NCI-H2196 (cell line): ENCODE data around the gene AMOTL2.

ENCODE experiments used
- DNase-seq: peaks from one replicate; lab custom pipeline; 2025; ENCODE audit not compliant: unreplicated experiment; lab: John Stamatoyannopoulos, UW

AMOTL2 gene

DNA sequence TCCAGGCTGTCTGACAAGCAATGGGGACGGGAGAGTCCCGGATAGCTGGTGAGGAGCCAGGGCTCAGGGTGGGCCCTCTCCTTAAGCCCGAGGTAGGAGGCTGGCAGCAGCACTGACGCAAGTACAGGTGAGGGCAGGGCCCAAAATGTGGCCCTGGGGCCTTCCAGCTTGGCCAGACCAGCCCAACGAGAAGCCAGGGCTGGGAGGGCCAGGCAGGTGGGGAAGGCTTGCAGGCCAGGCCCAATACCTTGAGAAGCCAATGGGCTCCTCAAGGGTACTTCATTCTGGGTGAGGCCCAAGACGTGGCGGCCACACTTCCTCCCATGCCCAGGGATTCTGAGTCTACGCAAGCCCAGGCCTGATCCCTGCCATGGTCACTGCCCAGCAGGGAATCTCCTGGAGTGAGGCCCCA is 37.2 kb downstream of the AMOTL2 start:
- no peak for DNase-seq

DNA sequence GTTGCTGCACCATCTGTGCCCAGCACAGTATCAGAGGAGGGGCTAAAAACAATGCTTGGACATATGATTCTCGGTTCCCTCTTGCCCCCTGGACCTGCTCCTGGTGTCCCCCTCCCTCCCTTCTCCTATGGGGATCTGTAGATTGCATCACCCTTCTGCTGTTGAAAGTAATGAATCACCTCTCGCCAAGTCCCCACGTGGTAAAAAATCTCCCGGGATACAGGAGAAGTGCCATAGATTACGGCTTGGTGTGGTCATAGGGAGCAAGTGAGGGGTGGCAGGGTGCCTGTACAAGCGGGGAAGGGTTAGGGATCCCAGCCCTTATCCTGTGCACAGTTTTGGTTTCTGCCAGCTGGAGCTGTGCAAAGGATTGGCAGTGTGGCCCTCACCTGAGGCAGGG is 37.7 kb downstream of the AMOTL2 start:
- DNase-seq: no peak

DNA sequence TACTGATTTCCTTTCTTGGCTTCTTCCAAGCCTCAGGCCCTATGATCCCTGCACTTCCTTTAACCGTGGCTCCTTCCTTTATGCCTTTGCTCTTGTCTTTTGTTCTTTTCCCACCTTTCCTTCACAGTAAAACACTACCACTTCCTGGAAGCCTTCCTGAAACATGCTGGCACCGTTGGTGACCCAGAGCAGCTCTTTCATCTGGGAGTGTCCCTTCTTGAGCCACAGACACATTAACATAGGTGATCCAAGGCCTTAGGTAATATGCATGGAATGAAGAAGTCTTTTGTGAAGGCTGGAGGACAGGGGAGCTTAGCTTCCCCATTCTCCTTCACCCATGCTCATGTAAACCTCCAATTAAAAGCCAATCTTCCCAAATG is 39.4 kb downstream of the AMOTL2 start:
- no peak for DNase-seq

DNA sequence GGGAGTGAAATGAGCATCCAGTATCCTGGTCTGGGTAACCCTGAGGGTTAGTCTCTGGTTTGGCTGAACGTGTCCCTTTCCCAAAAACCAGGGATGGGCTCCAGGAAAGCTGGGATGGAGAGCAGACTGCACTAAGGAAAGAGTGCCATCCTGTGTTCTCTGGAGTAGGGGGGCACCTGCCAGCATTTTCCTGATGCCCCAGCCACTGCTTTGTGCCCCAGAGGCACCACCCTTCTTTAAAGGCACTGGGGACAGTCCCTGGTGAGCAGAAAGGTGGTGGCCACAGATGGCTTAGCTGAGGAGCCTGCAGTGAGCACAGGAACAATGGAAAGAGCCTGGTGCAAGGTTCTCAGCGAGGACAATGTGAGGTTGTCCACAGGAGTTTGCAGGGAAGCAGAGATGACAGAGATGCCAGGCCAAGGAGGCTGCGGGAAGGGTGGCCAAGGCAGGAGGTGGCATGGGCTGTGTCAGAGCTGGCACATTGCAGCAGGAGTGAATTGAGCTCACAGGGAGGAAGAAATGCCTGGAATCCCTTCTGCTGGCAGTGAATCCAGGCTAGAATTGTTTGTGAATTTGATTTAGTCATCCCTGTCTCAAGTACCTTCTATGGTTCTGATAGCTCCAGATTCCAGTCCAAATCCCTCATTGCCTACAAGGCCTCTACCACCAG is 39.9 kb downstream of the AMOTL2 start:
- DNase-seq: peak; percentile 23

DNA sequence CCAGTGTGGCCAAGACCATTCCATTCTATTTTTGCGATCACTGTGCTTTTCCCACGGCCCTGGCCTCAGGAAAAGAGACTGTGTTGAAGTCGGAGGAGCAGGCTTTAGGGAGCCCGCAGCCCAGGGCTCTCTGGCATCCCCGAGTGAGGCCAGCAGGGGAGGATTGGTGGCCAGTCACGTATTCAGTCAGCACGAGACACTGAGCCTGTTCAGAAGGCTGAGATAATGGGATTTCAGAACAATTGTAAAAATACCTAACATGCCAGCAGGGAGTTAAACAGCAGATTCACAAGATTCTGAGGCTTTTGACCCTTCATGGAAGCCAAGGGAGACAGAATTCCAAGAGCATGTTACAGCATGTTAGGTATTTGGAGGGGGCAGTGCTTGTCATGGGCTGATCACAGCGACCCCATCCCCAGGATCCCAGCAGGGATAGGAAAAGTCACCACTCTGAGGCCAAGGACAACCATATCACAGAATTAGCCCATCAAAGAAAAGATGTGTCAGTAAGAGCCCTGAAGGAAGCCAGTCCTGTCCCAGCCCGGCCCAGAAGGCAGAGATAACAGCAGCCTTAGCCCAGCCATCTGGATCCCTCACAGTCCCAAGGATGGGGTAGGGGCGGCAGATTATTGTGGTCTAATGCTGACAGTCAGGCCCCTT is 40.6 kb downstream of the AMOTL2 start:
- DNase-seq: no peak

DNA sequence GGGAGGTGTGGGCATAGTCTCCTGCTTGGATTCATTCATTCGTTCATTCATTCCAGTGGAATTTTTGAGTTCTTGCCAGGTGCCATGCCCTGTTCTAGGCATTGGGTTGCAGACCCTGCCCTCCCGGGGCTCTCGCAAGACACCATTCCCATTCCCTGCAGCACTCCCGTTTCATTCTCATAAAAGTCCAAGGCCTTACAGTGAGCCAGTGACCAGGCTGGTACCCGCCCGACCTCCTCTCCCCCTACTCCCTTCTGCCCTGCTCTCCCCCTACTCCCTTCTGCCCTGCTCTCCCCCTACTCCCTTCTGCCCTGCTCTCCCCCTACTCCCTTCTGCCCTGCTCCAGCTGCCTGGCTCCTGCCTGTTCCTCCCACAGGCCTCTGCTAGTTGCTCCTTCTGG is 41.9 kb downstream of the AMOTL2 start:
- no peak for DNase-seq

DNA sequence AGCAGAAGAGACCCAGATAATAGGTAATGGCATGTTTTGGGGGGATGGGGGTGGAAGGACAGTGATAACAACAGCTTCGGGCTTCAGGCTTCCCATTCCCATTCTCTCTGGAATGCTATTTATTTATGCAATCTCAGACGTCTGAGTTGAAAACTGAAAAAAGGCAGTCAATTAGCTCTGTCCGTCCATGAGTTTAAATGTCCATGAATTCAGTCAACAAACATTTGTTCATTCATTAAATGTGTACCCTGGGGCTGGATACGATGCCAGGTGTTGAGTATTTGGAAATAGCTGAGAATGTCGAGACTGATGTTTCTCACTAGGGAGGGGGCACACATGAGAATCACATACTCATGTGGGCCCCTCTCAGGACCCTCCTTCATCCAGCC is 42.4 kb downstream of the AMOTL2 start:
- DNase-seq: no peak

DNA sequence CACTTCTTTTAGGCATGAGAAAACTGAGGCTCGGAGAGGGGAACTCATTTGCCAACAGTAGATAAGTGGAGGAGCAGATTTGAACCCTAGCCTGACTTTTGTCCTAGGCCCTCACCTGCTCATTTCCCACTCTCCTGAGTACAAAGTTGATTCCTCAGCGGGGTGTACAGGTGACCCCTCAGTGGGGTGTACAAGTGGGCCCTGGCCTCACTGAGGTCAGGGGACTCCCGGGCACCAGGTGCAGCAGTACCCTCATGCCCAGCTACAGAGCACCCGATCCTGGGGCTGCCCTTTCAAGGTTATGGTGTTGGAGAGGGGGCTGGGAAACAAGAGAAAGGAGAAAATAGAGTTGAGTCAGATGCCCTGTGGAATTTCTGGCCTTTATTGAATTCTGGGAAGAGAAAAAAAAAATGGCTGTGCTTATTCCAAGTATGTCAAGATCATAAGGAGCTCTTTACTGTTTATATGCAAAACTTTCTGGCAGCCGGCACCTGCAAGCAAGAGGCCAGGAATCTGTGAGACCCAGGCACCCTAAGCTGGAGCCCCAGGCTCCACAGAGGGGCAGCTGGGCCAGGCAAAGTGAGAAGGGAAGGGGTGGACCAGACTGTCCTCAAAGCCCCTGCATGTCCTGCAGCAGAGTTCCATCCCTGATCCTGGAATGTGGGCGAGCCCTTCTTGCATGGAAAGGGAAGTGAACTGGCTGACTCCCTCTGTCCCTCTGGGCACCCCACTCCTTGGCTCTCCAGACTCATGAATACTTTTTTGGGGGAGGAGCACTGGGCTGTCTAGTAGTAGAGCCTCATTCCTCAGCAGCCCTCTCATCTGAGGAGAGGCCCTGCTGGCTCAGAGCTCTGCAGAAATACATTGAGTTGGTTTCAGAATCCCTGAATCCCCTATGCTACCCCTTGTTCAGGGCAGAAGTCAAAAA is 43.1 kb downstream of the AMOTL2 start:
- DNase-seq: no peak

DNA sequence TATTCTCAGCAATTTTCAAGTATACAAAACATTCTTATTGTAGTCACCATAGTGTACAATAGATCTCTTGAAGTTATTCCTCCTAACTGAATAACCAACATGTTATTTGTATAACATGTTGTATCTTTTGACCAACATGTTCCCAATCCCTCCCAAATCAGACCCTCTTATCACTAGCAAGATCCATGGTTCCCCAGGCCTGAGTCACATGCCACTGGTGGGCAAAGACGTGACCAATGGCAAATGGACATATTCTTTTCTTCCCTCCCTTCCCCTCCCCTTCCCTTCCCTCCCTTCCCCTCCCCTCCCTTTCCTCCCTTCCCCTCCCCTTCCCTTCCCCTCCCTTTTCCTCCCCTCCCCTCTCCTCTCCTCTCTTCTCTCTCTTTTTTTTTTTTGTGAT is 45.4 kb downstream of the AMOTL2 start:
- no peak for DNase-seq

DNA sequence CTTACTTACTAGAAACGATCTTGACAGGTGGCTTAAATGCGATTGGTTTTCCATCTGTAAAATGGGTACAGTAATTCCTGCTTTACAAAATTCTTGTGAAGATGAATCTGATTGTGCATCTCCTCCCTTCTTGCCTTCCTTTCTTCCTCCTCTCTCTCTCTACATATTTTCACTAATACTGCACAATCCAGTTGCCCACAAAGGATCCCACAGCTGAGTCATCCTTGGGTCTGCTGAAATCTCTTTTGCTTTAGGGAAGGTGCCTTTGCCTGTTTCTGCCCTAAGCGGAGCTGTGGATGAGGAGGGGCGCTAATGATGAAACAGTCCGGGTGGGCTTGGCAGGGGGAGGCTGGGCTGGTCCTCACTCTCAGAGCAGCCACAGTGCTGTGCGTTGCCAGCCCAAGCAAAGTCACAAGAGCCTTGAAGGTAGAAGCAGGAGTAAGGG is 46.1 kb downstream of the AMOTL2 start:
- no peak for DNase-seq

DNA sequence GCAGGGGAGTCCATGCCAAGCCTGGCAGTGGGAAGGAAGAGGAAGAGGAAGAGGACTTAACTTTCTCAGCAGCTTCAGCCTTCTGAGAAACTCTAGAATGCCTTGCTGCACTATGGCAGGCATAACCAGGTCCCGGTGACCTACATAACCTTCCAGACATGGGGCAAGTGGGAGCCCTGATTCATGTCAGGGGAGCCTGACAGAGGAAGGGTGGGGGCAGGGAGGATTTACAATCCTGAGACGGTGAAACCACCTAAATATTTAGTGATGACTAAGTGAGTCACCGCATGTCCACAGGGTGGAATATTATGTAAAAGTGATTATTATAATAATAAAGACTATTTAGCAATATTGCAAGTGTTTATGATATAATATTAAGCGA is 46.7 kb downstream of the AMOTL2 start:
- no peak for DNase-seq

DNA sequence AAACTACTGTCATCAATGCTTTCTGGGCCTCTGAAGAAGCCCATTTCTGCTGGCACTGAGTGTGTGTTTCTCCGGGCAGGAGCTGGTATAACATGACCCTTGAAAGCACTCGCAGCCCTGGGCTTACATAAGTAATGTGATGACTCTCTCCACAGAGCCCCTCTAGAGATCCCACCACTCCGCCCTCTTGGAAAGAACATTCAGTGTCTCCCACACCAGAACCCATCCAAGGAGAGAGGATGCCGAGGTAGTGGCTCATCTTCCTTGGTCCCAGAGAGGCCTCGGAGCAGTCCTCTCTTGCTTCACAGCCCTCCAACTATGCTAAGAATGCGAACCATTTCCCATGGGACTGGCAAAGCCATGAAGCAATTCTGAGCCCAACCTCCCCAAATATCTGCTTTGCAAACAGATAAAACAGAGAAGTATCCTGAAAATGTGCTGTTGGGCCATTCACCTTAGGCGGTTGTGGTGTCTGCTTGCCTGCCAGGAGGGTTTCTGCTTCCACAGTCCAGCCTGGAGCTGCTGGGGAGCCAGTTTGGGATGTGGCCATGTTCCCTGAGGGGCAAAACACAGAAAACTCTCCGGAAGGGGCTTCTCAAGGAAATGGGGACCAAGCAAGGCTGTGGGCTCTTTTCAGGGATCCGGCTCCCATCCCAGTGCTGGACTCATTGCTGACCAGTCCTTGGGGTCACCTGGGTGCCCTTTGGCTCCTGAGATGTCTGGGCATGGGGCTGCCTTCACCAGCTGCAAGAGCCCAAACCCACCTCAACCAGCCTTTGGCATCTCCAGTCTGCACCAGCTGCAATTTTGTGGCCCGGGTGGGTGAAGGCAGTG is 47.3 kb downstream of the AMOTL2 start:
- DNase-seq: peak; percentile 26

DNA sequence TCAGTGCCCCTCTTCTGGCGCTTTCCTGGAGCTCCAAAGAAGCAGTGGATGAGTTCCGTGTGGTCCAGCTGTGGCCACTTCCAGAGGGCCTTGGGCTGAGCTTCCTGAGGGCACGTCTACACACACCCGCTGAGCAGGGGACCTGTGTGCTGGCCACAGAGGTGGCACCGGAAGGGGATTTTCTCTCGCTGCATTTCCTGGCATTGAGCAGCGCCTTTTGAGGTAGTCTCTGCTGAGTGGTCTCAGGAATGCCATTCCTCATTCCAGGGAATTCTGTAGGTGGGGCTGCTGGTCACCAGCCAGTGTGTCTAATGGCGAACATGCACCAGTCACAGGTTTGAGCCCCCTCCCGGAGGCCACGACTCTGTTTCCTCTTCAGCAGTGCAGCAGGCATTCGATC is 48.1 kb downstream of the AMOTL2 start:
- no peak for DNase-seq

DNA sequence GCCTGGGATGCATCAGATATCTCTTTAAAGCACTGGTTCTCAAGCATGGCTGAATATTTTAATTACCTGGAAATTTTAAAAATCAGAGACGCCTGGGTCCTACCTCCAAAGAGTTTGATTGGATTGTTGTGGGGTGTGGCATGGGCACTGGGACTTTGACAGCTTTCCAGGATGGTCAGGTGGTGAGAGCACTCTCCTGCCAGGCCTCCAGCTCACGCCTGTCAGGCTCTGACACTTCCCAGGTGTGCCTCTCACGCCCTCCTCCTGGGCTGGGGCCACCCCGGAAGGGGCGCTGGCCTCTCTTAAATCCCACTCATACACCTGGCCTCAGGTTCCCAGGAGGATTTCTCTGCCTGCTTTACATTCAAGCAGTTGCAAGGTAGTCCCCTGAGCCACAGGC is 48.5 kb downstream of the AMOTL2 start:
- DNase-seq: no peak

DNA sequence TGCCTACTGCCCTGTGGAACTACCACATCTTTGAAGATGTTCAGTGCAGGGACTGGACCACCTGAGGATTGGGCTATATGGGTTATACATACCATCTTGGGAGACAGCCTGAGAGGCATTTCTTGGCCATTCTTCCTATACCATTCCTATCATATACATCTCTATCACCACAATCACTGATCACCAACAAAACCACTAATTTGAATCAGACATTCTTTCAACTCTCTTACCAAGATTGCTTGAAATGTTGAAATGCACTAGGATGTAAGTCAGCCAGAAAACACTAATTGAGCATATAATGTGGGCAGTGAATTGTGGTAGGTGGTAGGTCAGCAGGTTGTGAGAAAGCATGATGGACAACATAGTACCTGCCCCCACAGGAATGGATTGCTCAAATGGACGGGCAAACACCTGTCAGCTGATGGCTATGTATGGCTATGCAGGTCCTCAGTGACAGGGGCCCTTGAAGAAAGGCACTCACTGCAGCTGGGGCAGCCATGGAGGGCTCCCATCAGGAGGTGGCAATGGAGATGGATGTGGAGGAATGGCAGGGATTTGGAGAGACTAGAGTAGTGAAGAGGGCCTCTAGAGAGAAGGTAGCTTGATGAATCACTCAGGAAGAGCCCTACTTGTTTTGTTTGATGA is 49.1 kb downstream of the AMOTL2 start:
- no peak for DNase-seq

DNA sequence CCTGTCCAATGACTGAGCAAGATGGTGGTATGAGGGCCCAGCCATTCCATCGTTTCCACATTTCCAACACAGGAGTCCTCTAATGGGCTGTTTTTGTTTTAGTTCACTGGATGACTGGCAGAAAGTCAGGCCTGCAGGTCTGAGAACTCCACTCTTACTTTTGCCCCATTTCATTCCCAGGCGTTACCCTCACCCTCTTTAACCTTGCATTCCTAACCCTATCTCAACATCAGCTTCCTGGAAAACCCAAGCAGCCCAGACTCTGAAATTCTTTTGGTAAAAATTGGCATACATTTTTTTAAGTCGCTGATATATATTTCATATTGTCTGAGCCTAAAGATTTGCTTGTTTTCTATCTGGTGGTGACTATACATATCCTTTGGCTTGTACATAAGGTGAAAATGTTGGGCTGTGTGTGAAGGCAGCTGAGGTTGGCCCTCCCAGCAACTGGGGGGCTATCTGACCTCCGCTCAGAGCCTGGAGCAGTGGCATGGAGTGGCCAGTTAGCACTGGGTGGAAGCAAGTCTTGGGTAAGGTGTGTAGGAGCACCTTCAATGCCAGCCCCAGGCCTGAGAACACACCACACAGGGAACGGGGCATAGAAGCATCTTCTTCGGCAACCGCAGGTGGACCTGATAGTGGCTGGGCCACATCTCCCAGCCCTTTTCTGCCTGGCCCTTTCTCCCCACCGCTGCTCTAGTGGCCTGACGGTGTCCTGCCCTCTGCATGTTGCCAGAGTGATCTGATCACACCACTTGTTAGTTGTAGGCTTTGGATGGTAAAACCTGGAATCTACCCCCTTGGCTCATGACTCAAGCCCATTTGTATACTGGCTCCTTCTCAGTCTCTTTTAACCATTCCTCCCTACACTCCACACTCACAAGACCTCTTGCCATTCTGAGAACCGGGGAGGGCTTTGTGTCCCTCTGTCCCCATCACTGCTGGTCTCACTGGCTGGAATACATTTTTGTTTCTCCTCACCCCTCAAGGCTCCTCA is 50.0 kb downstream of the AMOTL2 start:
- DNase-seq: no peak

DNA sequence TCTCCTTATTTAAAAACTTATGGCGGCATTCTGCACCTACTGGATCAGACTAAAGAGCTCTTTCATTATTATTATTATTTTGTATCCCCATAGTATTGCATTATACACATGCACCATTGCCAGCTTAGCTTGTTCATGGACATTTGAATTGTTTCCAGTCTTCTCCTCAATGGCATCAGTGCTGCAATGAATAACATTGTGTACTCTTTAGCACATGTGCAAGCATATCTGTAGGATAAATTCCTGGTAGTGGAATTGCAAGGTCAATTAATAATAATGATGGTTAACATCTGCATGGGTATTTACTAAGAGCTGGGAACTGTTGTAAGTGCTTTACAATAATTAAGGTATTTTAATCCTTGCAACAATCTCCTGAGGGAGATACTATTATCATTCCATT is 52.0 kb downstream of the AMOTL2 start:
- no peak for DNase-seq

DNA sequence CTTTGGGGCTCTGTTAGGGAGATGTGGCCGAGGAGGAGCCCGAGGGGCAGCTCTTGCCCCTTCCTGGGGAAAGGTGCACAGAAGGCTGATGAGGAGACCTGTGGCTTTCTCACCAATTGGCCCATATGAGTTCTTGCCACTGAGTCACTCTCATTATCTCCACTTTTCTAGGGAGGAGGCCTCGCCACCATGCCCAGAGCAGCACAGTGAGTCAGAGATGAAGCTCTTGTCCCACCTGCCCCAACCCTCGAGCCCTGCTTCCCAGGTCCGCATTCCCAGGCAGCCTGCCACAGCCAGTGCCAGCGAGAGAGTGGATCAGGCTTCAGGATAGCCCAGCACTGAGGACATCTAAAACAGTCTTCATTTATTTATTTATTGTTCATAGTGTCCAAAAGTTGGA is 53.5 kb downstream of the AMOTL2 start:
- no peak for DNase-seq

DNA sequence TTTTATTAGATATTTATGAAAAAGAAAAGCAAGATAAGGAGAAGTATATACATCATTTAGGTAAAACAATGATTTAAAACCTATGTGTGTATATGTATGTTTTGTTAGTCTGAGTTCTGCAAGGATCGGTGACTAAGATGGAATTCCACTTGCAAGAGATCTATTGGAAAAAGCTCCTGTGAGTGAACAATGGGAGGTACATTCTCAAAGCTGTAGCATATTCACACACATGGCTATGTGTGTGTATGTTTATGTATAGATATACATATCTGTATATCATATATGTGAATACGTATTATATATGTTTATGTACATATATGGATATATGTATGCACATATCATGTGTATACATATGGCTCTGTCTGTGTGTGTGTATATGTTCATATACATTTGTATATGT is 54.3 kb downstream of the AMOTL2 start:
- no peak for DNase-seq
